C1 segment of cervical spinal cord (tissue), 14 donors: Measurements from ENCODE around the gene LRRC18.
A peak's percentile ranks its signal among the peaks of the same experiment; 100 is the strongest.

Experiments
- DNase-seq, 14 donors: peaks; one replicate each; lab custom pipeline; 2025; lab: John Stamatoyannopoulos, UW

LRRC18 gene

DNA sequence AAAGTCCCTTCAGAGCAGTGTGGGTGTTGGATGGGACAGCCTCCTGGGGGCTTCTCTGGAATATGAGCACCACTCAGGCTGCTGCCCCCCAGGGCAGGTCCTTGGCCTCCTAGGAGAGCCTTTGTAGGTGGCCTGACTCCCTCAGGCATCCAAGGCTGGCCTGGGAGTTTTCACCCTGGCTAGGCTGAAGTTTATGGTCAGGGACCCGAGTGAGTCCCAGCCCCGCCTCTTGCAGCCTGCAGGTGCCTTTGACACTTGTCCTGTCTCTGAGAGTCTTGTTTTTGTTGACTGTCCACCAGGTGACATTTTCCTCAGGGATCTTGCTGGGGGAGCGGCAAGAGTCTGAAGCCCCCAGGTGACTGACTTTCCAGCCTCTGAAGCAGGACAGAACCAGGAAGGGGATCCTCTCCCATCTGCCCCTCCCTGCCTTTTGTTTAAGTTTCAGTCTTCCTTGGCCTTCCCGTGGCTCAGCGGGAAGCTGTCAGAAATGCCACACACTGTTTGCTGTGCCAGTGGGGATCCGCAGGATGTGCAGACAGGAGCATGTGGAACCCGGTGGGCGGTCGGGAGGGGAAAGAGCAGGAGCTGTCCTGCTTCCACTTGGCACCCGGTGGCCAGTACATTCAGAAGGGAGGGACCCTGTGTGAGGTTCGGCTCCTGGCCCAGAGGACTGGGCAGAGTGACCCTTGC lies 59.5 kb downstream of the LRRC18 start:
- peak in 1 of 14 donors; percentile 75 for DNase-seq

GRCh38 chr10:48879451-48879850 lies 60.2 kb downstream of the LRRC18 start:
- peak in 1 of 14 donors; percentile 69 for DNase-seq

GRCh38 chr10:48878091-48878490 lies 61.5 kb downstream of the LRRC18 start:
- DNase-seq: no peak

DNA sequence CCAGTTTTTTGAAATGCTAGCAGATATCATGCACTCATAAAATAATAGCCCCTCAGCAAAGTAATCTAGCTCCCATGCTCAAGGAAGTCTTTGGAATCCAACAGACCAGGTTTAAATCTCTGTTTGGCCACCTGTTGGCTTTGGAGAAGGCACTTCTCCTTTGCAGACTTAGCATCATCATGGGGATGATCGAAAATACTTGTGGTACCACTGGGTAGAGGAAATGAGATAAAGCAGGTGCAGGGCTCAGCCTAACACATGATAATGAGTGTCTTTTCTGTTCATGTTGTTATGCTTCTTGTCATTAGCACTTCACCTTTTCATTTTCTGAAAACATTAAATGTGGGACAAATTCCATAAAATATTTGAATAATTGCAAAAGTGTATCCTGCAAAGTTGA lies 67.4 kb downstream of the LRRC18 start:
- DNase-seq: no peak
